Middle frontal gyrus (tissue), 1 donor: ENCODE results near the gene NAT9.

Source experiments
- DNase-seq: peaks from one replicate; pipeline ENCODE4 v3.0.0-alpha.2; 2015; ENCODE audit warnings: low spot score; ENCODE audit errors: extremely low spot score

Gene NAT9

GRCh38 chr17:74746376-74746775, 29.8 kb downstream of the NAT9 start:
- no peak for DNase-seq

DNA sequence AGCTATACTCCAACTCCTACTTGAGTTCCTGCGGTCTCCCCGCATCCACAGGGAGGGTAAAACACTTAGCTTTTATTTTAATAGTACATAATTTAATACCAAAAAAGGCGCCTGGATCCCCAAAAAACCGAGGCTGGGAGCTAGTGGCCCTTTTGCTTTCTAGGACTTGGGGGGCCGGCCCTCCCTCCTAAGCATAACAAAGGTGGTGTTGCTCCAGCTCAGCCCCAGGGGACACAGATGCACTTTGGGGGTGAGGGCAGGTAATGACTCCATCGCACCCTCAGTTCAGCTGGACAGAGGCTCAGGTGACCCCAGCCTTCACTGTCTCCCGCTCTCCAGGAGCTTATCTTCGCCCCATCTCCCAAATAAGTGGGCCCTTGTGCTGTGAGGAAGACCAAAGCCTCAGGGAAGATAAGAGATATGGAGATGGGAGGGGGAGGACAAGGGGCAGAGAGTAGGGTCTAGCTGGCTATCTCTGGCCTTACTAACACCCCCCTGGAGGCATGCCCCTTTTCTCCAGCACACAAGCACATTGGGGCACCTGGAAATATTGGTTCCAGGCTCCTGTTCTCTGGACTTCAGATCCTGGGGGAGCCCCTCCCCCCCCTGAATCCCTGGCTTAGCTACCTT, 30.5 kb downstream of the NAT9 start:
- DNase-seq, result no peak

GRCh38 chr17:74744714-74745547, 31.2 kb downstream of the NAT9 start:
- peak; percentile 50 for DNase-seq

DNA sequence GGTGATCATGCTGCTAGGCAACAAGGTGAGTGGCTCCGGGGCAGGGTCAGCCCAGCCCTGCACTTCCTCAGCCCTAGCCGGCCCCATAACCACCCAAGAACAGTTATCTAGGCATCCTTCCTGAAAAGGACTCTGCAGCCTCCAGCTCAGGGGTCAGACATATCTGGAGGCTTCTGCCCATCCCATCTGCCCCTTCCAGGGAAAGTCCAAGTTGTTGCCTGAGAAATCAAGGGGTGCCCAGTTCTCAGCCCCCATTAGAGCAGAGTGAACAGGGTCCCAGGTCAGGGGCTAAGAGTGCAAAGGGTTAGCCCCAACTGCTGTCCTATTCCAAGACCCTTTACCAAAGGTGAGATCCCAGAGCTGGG, 31.8 kb downstream of the NAT9 start:
- no peak for DNase-seq

DNA sequence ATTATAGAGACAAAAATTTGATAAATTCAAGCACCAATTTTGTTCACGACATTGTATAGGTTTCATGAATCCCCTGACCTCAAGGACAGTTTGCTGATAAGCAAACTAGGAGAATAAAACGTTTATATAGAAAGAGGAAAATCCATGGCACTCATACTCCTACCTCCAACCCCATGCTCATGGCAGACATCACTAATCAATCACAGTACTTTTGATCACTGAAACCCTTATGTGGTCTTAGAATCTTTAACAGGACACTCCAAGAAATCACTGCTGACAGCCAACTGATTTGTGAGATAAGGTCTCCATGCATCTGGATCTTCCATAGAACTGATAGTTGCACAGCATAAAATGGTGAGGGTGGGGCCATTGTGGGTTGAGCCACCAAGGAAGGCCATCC, 32.4 kb downstream of the NAT9 start:
- DNase-seq, result no peak

GRCh38 chr17:74742978-74743545, 33.1 kb downstream of the NAT9 start:
- no peak for DNase-seq

DNA sequence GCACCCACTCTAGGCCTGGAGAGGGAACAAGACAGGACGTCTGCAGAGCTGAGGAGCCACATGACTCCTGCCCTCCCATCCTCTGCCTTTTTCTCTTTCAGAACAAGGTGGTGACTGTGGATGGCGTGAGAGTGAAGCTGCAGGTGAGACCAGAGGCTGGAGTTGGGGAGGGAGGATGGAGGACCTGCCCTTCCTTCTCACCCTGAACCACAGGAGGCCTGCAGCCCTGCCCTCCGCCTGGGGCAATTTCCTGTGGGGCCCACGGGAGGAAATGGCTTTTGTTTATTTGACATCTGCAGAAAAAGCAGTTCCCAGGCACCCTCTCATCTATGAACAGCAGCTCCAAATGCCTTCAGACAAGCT, 34.0 kb downstream of the NAT9 start:
- DNase-seq, result no peak

- no peak for DNase-seq
Observed at GRCh38 chr17:74740641-74741387, 35.3 kb downstream of the NAT9 start.

- DNase-seq, result no peak
Observed at GRCh38 chr17:74740173-74740572, 36.0 kb downstream of the NAT9 start.

- DNase-seq, result no peak
Observed at GRCh38 chr17:74739227-74739831, 36.8 kb downstream of the NAT9 start.

DNA sequence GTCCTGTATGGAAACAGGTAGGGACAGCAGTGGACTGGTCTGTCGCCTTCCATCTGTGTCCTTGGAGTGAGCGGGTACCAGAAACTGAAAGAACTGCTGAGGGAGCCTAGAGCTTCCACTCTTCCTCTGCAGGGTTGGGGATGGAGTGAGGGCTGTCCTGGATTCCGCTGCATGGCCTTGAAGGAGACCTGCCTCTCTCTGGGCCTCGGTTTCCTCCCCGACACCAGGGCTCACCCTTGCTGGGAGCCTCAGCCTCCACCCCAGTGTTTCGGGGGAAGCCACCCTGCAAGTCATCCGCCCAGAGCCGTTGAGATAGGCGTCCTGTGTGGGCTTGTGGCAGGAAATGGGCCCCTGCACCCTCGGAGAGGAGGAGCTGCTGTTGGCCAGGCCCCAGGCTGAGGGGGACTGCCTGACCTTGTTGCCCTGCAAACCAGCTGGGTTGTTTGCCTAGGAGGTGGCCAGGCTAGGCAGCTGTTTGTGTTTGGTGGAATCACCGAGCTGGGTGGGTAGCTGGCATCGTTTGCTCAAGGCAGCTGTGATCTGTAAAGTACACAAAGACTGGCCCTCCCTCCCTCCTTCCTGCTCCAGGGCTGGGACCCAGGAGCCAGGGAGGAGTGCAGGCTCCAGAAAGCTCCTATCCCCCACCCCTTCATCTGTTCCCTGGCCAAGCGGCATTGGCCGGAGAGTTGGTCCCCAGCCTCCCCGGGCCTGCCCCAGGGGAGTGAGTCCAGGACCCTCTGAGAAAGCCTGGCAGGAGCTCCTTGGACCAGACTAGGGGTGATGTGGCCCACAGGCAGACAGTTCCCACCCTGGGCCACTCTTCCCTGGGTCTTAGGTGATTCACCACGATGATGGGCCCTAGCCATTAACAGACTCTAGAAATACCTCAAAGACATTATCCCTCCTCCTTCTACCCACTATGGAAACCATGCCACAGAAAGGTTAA, 37.8 kb downstream of the NAT9 start:
- DNase-seq, result no peak

DNA sequence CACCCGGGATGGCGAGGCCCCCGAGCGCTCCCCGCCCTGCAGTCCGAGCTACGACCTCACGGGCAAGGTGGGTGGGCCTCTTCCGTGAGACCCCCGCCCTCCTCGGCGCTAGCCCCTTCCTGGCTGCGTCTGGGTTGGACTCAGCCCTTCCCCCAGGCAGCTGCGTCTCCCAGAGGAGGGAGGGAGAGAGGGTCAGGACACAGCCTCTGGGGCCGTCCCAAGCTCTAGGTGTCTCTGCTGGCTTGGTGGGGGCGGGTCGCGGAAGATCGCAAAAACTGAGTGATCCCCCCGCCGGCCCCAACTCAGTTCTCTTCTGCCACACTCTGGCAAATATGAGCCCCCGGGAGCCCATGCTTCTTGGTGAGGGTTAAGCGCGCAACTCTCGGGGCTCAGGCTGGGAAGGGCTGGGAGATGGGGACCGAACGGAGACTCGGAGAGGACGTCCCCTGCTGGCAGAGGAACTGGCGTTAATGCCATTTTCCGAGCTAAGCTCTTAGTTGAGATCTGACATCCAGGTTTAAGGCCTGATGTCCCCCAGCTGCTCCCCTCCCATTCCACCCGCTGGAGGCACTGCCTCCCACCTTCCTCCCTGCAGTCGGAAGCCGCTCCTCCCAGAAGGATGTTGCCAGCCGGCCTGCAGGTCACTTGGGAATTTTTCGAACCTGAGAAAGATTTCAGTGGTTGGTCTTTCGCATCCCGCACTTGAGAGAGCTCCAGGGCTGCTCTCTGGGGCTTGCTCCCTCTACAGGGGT, 38.7 kb downstream of the NAT9 start:
- no peak for DNase-seq

- DNase-seq, result no peak
Observed at GRCh38 chr17:74736513-74737298, 39.4 kb downstream of the NAT9 start, which contains the start of gene RAB37. Gene RAB37 (plus strand): TSS chr17:74737256. CDS start chr17:74737273, 17 bp downstream.

DNA sequence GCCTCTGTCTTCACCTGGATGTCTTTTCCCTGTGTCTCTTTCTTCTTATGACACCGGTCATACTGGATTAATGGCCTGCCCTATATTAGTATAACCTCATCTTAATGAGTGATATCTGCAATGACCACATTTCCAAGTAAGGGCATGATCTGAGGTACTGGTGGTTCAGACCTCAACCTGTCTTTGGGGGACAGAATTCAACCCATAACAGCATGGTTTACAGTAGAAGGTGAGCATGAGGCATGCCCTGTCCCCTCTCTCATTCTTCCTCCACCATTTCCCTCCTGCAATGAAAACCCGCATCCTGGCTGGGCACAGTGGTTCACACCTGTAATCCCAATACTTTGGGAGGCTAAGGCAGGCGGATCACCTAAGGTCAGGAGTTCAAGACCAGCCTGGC, 41.9 kb downstream of the NAT9 start:
- DNase-seq, result no peak

- no peak for DNase-seq
Observed at GRCh38 chr17:74733365-74734122, 42.6 kb downstream of the NAT9 start.

- no peak for DNase-seq
Observed at GRCh38 chr17:74732042-74732867, 43.9 kb downstream of the NAT9 start.

DNA sequence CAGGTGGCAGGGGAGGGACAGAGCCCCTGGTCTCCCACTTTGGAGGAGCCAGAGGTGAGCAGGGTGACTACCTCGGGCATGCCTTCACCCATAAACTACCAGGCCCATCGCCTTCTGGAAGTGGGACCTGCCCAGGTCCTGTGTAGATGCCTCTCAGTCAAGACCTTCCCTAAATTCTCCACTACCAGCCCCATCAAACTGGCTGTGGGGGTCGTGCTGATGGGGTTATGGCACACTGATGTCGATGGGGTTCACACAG, 44.9 kb downstream of the NAT9 start:
- DNase-seq, result no peak
